Transverse colon (tissue), 4 donors: Measurements from ENCODE around the gene MIS18BP1. TPM values are rescaled to one million over a fixed set of nuclear protein-coding genes. Genes with fewer than 3 reads are reported as not detected.

Experiments
- DNase-seq: peaks from one replicate; pipeline ENCODE4 v3.0.0-alpha.2; 2019
- H3K27ac ChIP-seq, 4 donors: fragments of 200-600 bp; sonication (generic); 2 replicates each; pipeline ENCODE4 v1.5.1; 2016 to 2018; ENCODE audit warnings: inconsistent platforms in 4 of 4
- H3K27me3 ChIP-seq: fragments of 200-600 bp; sonication (generic); 2 replicates; pipeline ENCODE4 v1.5.1; 2017; ENCODE audit warnings: inconsistent platforms
- H3K36me3 ChIP-seq, 4 donors: fragments of 200-600 bp; sonication (generic); 2 replicates each; pipeline ENCODE4 v1.5.1; 2017 to 2019; ENCODE audit warnings: inconsistent platforms in 4 of 4
- H3K4me1 ChIP-seq, 4 donors: fragments of 200-600 bp; sonication (generic); 2 replicates each; pipeline ENCODE4 v1.5.1; 2017 to 2020; ENCODE audit warnings: inconsistent platforms in 4 of 4
- H3K4me3 ChIP-seq, 4 donors: fragments of 200-600 bp; sonication (generic); 1 replicate in 1 of 4; 2 replicates in 3 of 4; pipeline versions ENCODE4 v1.5.1 to v1.6.1; 2017 to 2019; ENCODE audit warnings: inconsistent platforms in 4 of 4
- H3K9me3 ChIP-seq, 2 donors: fragments of 200-600 bp; sonication (generic); 2 replicates each; pipeline ENCODE4 v1.5.1; 2017 to 2019; ENCODE audit warnings: inconsistent platforms in 2 of 2
- EP300 ChIP-seq: sonication (generic); formaldehyde crosslinking; IDR thresholded peaks from one replicate; pipeline ENCODE4 v1.6.1; 2017; ENCODE audit warnings: antibody characterized with exemption, low read depth
- POLR2A ChIP-seq: fragments of 450-650 bp; IDR thresholded peaks from one replicate; pipeline ENCODE4 v1.6.1; 2016; ENCODE audit warnings: antibody characterized with exemption, mild to moderate bottlenecking, moderate library complexity
- POLR2AphosphoS5 ChIP-seq, 3 donors: sonication (generic); formaldehyde crosslinking; IDR thresholded peaks; one replicate each; pipeline ENCODE4 v1.6.1; 2016; ENCODE audit warnings: antibody characterized with exemption in 3 of 3
- WGBS, 2 donors: methylation state at CpG; one replicate each; pipeline ENCODE4 v1.1.5; 2018; ENCODE audit warnings: low coverage in 1 of 2; 5-methylcytosine and 5-hydroxymethylcytosine counted together
- in situ Hi-C, 4 donors: fragments of 200-750 bp; cut with MboI; loops; one replicate each; pipeline versions ENCODE4 v1.15.0 to v1.15.1; 2017; ENCODE audit warnings: low sequenced_read_pairs in 3 of 4, low pct_ligation_motif_present in 1 of 4, low pct_unique_long_range_greater_than_20kb in 1 of 4
- intact Hi-C: fragments of 100-400 bp; cut with DNase I; formaldehyde crosslinking; loops from one replicate; pipeline ENCODE4 v1.15.1; 2023; ENCODE audit warnings: low total_unique reads
- total RNA-seq, 4 donors: library from RNA; depleted of rRNA; stranded (reverse); fragments of >200 nt; gene quantifications; one replicate each; pipeline ENCODE4 v1.1.0, GENCODE V29; 2016
- TF ChIP-seq, protein P1 (sequence below), 5 experiments: fragments of 200-600 bp in 3 of 5; fragments of 450-650 bp in 2 of 5; sonication (generic) in 3 of 5; IDR thresholded peaks; 1 replicate in 2 of 5; 2 replicates in 3 of 5; pipeline ENCODE4 v1.5.1; 2016 to 2017; ENCODE audit warnings: antibody characterized with exemption in 5 of 5, inconsistent platforms in 3 of 5, mild to moderate bottlenecking in 2 of 5, moderate library complexity in 1 of 5

The MIS18BP1 gene
- total RNA-seq, 4 donors from 2014 or later = 23.5 to 61.7 (median 38.4) TPM

DNA sequence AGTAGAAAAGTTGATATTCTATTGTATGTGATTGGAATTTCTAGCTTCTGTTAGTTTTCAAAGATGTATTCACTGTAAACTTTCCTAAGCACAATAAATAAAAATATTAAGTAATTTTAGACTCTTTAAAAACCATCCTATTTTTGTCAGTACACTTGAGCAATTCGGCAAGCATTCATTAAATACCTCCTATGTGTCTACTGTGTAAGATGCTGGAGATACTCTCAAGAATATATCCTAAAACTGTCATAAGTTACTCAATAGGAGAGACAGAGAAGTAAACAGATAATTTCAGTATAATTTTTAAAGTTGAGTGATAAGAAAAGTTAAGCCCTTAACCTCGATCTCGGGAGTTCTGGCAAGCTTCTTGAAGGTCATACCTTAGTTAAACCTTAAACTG, 71.2 kb downstream of the MIS18BP1 start:
- no peak overlapping the region for H3K4me3 ChIP-seq
- no peak overlapping the region for H3K27ac ChIP-seq
- intact Hi-C loops (no loop called here), in situ Hi-C loops (no loop called here)
- DNase-seq = no peak
- H3K27me3 ChIP-seq = no peaks in the 10 kb centered on the region
- 64 to 77% methylated on average over 3 of the region's 3 CpGs for WGBS, 2 donors
- H3K36me3 ChIP-seq = no peaks in the 10 kb centered on the region
- H3K9me3 ChIP-seq = no peaks in the 10 kb centered on the region
- TF ChIP-seq POLR2AphosphoS5 (IDR thresholded peaks at IDR 0.05) (no peak), POLR2A (no peak), EP300 (no peak)
- TF ChIP-seq, protein P1, sequence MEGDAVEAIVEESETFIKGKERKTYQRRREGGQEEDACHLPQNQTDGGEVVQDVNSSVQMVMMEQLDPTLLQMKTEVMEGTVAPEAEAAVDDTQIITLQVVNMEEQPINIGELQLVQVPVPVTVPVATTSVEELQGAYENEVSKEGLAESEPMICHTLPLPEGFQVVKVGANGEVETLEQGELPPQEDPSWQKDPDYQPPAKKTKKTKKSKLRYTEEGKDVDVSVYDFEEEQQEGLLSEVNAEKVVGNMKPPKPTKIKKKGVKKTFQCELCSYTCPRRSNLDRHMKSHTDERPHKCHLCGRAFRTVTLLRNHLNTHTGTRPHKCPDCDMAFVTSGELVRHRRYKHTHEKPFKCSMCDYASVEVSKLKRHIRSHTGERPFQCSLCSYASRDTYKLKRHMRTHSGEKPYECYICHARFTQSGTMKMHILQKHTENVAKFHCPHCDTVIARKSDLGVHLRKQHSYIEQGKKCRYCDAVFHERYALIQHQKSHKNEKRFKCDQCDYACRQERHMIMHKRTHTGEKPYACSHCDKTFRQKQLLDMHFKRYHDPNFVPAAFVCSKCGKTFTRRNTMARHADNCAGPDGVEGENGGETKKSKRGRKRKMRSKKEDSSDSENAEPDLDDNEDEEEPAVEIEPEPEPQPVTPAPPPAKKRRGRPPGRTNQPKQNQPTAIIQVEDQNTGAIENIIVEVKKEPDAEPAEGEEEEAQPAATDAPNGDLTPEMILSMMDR (IDR thresholded peaks at IDR 0.05) = no peak
- no peaks in the 10 kb centered on the region for H3K4me1 ChIP-seq

DNA sequence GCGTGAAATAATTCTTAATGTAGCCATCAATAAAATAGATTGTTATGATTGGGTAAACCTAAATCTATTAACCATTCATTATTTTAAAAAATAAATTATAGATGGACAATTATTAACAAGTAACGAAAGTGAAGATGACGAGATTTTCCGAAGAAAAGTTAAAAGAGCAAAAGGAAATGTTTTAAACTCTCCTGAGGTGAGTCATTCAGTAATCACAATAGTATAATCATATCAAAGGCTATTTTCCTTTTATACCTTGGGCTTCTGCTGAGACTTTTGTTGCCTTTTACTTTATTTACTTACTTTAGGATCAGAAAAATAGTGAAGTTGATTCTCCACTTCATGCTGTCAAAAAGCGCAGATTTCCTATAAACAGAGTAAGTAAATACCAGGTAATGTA, 71.7 kb downstream of the MIS18BP1 start:
- H3K27me3 ChIP-seq = no peaks in the 10 kb centered on the region
- no peaks in the 10 kb centered on the region for H3K4me1 ChIP-seq
- no peaks in the 10 kb centered on the region for H3K9me3 ChIP-seq
- 96 to 97% methylated on average over 5 of the region's 5 CpGs for WGBS, 2 donors
- H3K36me3 ChIP-seq = no peaks in the 10 kb centered on the region
- intact Hi-C loops = no loop called here
- TF ChIP-seq EP300 (no peak), POLR2AphosphoS5 (IDR thresholded peaks at IDR 0.05) (no peak), POLR2A (no peak)
- TF ChIP-seq, protein P1 (IDR thresholded peaks at IDR 0.05) = no peak
- H3K27ac ChIP-seq = no peak overlapping the region
- no peak overlapping the region for H3K4me3 ChIP-seq
- in situ Hi-C loops = no loop called here
- no peak for DNase-seq

DNA sequence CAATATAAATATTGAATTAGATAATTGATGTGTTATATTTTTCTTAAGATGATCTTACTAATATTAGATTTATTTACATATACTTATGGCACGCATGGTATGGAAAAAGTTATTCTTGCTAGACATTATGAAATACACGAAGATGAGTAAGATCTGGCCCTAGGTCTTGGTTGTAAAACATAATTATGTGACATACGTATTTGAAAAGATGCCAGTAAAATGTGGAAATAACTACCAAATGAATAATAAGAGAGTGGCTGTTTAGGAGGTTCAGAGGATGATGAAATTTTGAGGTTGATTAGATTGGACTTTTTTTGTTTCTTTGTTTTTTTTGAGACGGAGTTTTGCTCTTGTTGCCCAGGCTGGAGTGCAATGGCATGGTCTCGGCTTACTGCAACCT, 75.9 kb downstream of the MIS18BP1 start:
- intact Hi-C loops = no loop called here
- Histone ChIP-seq H3K9me3 (no peaks in the 10 kb centered on the region), H3K27ac (no peak overlapping the region), H3K36me3 (no peaks in the 10 kb centered on the region), H3K4me3 (no peak overlapping the region), H3K27me3 (no peaks in the 10 kb centered on the region), H3K4me1 (no peaks in the 10 kb centered on the region)
- 79 to 80% methylated on average over 5 of the region's 5 CpGs for WGBS, 2 donors
- in situ Hi-C loops = no loop called here
- TF ChIP-seq EP300 (no peak), POLR2AphosphoS5 (IDR thresholded peaks at IDR 0.05) (no peak), POLR2A (no peak)
- TF ChIP-seq, protein P1 (IDR thresholded peaks at IDR 0.05) = no peak
- DNase-seq = no peak

DNA sequence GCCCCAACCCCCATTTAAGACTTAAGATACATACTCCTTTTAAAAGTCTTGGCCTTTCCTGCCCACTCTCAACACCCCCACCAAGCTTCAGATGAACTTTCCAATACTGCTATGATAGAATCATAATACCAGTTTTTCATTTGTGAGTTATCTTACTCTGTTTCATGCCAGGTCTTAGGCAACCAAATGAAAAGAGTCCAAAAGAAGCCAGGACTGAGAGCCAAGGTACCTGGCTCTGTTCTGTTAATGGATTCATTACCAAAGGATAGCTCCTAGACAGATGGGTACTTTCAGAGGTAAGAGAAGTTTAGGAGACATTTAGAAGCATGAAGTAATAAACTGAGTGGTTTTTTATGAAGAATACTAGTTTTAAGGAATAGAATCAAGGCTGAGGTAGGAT, 83.1 kb downstream of the MIS18BP1 start:
- no peak overlapping the region for H3K27ac ChIP-seq
- no peak for DNase-seq
- no peaks in the 10 kb centered on the region for H3K36me3 ChIP-seq
- no peak overlapping the region for H3K4me3 ChIP-seq
- intact Hi-C loops = no loop called here
- no peaks in the 10 kb centered on the region for H3K27me3 ChIP-seq
- H3K4me1 ChIP-seq = no peaks in the 10 kb centered on the region
- in situ Hi-C loops = no loop called here
- TF ChIP-seq EP300 = no peak
- TF ChIP-seq, protein P1 (IDR thresholded peaks at IDR 0.05) = no peak
- TF ChIP-seq POLR2AphosphoS5 (IDR thresholded peaks at IDR 0.05) = no peak
- TF ChIP-seq POLR2A = no peak
- H3K9me3 ChIP-seq = no peaks in the 10 kb centered on the region
